CD4-positive, alpha-beta T cell treated with Interleukin-2 at 100 ng/mL for 4 hours (primary cell): ENCODE results near the gene NPHS1.
A peak's percentile ranks its signal among the peaks of the same experiment; 100 is the strongest.
"Not testable (repeated sequence)": the region's sequence is repeated elsewhere in the genome, so short reads cannot be mapped to it uniquely, and the experiment has no call there.

Experiments used
- DNase-seq: peaks from one replicate; pipeline ENCODE4 v3.0.0-alpha.2; 2020; ENCODE audit warnings: low spot score

NPHS1 gene, protein sequence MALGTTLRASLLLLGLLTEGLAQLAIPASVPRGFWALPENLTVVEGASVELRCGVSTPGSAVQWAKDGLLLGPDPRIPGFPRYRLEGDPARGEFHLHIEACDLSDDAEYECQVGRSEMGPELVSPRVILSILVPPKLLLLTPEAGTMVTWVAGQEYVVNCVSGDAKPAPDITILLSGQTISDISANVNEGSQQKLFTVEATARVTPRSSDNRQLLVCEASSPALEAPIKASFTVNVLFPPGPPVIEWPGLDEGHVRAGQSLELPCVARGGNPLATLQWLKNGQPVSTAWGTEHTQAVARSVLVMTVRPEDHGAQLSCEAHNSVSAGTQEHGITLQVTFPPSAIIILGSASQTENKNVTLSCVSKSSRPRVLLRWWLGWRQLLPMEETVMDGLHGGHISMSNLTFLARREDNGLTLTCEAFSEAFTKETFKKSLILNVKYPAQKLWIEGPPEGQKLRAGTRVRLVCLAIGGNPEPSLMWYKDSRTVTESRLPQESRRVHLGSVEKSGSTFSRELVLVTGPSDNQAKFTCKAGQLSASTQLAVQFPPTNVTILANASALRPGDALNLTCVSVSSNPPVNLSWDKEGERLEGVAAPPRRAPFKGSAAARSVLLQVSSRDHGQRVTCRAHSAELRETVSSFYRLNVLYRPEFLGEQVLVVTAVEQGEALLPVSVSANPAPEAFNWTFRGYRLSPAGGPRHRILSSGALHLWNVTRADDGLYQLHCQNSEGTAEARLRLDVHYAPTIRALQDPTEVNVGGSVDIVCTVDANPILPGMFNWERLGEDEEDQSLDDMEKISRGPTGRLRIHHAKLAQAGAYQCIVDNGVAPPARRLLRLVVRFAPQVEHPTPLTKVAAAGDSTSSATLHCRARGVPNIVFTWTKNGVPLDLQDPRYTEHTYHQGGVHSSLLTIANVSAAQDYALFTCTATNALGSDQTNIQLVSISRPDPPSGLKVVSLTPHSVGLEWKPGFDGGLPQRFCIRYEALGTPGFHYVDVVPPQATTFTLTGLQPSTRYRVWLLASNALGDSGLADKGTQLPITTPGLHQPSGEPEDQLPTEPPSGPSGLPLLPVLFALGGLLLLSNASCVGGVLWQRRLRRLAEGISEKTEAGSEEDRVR (N-terminal part only)

DNA sequence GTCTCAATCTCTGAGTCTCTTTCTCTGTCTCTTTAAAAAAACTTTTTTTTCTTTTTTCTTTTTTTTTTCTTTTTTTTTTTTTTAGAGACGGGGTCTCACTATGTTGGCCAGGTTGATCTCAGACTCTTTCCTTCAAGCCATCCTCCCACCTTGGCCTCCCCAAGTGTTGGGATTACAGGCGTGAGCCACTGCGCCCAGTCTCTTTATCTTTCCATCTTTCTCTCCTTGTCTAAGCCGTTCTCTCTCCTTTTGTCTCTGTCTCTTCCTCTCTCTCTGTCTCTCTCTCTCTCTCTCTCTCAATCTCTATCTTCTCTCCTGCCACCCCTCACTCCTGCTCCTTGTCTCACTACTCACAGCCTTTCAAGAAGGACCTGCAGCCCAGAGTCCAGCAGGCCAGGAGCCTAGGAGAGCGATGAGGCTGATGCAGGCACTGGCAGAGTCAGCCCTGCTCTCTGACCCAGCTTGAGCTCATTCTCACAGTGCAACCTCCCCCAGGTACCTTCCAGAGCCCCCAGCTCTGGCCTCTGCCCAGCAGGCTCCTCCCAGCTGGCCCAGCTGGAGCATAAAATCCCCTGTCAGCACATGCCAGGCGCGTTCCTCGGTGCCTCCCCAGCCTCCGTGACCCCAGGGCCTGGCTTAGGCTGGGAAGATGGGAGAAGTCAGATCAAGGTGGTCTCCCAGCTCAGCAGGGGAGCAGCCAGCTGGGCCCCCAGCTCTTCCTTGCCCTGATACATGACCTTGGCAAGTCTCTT, at the start of gene NPHS1:
Gene NPHS1 (minus strand): TSS at position 476 of the 752 bp plus-strand sequence. CDS start 667 bp downstream, outside the sequence.
- no peak for DNase-seq

DNA sequence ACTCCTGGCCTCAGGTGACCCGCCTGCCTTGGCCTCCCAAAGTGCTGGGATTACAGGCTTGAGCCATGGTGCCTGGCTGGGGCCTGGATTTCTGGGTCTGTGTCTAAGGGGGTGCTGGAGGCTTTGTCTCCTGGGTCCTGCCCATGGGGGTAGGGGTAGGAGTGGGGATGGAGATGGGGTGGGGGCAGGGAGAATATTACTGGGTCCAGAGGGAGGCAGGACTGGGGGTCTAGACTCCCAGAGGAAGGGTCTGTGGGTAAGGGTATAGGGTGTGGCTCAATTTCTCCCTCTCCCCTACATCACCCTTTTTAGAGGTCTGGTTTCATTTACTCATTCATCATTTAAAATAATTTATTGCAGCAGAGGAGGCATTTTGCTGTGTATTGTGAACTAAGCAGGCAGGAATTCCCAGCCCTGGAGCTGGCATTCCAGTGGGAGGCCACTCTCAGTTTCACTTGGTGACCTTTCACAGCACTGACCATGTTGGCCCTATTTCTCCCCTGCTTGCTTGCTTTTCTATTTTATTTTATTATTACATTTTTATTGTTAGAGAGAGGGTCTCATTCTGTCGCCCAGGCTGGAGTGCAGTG, 48.8 kb upstream of the NPHS1 start:
- DNase-seq: no peak

DNA sequence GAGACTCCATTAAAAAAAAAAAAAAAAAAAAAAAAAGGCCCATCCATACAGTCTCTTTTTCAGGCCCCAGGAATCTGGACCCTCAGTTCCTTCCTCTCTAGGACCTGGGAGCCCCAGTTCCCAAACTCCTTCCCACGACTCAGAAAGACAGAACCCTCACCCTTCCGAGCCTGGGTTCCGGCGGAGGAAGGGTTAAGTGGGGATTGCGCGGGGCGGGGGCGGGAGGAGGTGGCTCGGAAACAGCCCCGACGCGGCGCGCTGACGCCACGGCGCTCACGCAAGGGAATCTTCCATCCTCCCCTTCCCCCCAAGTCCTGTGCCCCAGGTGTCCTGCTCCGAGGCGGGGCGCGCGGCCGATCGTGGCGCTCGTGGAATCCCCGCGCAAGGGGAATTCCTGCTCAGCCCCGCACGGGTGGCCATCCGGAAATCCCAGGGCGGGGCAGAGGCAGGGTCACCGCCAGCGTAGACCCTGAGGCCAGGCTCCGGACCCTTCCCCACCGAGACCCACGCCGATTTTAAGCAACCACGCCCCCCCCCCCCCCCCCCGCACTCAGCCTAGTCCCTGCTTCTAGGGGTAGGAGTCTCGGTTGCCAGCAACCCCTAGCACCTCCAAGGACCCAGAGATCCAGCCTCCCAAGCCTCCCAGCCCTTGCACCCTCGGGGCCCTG, 47.4 kb upstream of the NPHS1 start:
- DNase-seq: peak; percentile 84

DNA sequence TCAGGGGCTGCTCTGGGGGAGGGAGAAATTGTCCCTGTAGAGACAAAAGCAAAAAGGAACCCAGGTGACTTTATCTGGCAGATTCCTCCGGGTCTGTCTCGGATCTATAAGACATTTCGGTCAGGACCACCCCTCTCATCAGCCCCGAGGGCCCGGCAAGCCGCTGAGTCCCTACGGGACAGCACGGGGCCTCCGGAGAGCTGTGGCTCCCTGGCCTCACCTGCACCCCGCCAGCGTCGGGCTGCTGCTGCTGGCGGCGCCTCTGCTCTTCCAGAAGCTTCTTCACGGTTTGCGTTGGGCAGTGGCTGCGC, 46.1 kb upstream of the NPHS1 start:
- DNase-seq: no peak

DNA sequence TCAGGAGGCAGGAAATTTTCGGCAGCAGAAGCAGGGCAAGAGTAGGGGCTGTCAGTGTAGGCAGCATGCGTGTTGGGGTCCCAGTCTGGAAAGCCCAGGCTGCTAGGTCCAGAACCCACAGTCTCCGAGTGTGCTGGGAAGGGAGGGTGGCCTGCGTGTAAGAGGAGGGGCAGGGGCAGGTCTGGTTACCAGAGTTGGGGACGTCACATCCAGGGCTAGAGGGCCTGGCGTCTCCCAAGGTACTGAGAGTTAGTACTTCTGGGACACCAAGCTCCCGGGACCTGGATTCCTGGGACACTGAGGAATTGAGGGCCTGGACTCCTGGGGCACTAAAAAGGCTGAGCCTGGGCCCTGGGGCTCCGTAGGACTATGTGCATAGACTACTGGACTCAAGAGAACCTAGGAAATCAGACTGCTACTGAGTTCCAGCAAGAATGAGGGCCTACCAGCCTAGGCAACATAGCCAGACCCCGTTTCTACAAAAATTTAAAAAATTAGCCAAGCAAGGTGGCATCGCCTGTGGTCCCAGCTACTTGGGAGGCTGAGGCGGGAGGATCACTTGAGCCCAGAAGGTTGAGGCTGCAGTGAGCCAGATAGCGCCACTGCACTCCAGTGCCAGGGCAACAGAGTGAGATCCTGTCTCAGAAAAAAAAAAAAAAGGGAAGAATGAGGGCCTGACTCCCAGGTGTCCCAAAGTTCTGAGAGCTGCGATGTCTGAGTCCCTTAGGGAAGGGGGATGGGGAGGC, 45.6 kb upstream of the NPHS1 start:
- no peak for DNase-seq

DNA sequence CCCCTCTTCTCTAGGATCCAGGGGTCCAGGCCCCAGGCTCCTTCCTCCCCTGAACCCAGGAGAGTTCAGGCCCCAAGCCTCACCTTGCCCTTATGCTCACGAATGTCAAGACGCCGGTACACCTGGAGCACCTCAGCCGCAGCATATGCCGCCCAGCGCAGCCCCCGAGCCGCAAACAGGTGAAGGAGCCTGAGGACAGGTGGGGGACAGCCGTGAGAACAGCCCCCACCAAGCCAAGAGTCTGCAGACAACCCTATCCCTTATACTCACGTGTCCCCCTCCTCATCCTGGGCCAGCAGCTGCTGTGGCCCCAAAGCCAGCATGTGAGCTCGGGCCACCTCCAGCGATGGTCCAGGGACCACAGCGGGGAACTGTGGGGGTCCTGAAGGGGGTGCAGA, 44.3 kb upstream of the NPHS1 start:
- DNase-seq: no peak

DNA sequence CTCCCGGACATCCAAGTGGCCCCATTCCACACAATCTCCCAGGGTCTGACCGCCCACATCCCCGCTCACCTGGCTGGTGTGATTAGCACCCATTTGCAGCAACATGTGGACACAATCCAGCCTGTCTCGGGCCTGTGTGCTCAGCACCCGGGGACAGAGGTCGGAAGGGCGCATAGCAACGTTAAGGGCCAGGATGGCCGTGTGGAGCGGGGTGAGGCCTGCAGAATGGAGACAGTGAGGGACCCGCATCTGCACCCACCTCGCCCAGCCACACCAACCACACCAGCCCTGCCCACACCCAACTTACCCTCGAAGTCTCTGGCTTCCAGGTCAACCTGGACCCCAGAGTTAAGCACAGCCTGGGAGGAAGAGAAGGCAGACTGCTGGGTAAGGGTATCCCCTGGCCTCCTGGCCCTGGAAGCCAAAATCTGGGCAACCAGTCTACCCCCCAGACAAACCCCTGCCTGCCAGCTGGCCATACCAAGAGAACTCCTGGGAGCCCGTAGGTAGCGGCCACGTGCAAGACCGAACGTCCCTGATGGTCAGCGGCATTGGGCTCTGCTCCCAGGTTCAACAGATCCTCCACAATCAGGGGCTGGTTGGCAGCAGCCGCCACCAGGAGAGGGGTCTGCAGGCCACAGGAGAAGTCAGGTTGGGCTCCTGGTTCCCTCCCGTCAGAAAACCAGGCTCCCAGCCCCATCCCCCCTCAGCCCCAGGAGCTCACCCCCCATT, 43.8 kb upstream of the NPHS1 start:
- DNase-seq: no peak

DNA sequence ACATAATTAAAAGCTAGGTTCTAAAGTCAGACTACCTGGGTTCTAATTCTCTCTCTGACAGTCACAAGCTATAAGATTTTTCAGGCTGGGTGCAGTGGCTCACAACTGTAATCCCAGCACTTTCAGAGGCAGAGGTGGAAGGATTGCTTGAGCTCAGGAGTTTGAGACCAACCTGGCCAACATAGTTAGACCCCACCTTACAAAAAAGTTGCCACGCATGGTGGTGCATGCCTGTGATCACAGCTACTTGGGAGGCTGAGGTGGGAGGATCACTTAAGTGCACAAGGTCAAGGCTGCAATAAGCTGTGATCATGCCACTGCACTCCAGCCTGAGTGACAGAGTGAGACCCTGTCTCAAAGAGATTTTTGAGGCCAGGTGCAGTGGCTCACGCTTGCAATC, 42.0 kb upstream of the NPHS1 start:
- DNase-seq: no peak

DNA sequence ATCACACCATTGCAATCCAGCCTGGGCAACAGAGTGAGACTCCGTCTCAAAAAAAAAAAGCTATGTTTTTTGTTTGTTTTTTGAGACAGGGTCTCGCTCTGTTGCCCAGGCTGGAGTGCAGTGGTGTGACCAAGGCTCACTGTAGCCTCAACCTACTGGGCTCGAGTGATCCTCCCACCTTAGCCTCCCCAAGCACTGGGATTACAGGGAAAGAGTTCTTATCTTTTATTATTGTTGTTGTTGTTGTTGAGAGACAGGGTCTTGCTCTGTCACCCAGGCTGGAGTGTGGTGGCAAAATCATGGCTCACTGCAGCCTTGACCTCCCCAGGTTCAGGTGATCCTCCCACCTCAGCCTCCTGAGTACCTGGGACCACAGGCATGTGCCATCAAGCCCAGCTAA, 39.5 kb upstream of the NPHS1 start:
- DNase-seq: not testable (repeated sequence)

DNA sequence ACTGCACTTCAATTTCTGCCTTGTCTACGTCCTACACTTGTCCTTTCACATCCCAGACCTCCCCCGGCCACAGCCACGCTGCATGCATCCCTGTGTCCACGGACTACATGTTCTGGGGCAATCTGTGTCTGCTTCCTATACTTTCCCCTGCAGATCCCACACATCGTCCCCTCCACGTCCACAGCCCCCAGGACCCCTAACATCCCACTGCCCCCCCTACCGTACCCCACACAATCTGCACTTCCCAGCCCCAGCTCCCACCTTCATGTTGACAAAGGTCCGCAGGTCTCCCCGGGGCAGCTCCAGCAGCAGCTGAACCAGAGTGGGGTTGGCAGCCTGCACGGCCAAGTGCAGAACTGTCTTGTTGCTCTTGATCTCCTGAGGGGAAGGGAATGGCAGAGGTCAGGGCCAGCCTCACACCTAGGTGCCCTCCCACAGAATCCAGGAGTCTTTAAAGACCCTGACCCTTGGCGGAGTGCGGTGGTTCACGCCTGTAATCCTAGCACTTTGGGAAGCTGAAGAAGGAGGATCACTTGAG, 37.9 kb upstream of the NPHS1 start:
- DNase-seq: no peak

DNA sequence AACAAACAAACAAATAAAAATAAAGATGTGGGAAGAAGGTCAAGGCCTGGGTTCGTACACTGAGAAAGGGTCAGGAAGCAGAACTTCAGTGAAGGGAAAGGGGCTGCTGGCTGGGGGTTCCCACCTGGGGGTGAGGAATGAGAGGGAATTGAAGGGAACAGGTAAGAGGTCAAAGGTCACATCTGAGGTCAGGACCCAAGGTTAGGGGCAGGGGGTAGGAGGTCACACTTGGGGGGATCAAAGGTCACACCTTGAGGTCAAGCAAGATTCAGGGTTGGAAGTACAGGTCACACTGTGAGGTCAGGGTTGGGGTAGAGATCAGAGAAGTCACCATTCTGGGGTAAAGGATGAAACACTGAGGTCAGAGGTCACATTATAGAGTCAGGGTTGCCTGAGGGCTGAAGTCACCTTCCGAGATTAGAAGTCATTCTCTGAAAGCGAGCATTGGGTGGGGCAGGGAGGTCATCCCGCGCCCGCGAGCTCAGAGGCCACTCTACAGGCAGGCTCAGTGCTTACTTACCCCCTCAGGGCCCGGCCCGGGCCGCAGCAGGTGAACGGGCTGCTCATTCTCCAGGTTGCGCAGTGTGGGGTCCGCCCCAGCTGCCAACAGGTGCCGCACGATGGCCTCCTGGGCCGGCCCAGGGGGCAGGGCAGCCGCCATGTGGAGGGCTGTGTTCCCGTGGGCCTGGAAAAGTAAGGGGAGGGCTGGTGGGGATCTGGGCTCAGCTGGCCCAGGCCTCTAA, 37.2 kb upstream of the NPHS1 start:
- DNase-seq: no peak

DNA sequence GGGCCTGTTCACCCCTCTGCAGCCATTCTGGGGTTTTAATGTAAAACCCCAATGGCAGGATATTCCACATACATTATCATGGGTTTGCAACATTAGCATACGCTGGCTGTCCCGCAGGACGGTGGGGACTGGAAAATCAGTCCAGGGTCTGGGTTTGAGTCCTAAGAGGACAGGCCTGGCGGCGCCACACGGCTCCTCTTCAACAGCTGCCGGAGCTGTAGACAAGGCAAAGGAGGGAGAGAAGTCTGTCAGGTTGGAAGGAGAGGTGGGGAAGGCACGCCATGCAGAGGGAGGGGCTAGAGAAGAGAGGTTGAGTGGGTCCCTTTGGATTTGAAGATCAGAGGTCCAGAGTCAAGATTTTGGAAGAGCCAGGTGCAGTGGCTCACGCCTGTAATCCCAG, 36.1 kb upstream of the NPHS1 start:
- DNase-seq: no peak

DNA sequence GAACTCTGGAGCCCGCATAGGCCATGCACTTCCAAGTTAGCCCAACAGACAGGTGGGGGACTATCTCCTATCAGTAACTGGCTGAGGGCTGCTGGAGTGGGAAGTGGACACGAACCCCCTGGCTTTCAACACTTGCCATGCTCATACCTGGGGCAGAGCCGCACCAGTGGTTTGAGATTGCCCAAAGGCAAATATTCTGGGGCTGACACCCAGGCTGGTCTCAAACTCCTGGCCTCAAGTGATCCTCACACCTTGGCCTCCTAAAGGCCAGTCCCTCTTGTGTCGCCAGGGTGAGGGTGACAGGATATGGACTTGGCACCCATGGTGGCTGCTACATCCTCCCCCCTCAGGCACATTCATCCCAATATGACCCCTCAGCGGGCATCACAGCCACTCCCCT, 34.9 kb upstream of the NPHS1 start:
- no peak for DNase-seq

DNA sequence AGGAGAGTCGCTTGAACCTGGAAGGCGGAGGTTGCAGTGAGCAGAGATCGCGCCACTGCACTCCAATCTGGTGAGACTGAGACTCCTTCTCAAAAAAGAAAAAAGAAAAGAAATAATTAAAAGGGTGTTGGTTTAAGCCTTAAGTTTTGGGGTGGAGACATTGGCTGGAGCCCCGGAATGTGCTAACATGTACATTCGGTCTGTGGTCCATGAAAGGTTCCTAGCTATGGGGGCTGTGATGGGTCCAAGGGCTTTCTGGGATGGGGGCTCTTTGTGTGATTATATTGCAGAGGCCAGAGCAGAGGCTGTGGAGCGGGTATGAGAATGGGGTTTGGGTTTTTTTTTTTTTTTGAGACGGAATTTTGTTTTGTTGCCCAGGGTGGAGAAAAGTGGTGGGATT, 33.6 kb upstream of the NPHS1 start:
- DNase-seq: no peak

DNA sequence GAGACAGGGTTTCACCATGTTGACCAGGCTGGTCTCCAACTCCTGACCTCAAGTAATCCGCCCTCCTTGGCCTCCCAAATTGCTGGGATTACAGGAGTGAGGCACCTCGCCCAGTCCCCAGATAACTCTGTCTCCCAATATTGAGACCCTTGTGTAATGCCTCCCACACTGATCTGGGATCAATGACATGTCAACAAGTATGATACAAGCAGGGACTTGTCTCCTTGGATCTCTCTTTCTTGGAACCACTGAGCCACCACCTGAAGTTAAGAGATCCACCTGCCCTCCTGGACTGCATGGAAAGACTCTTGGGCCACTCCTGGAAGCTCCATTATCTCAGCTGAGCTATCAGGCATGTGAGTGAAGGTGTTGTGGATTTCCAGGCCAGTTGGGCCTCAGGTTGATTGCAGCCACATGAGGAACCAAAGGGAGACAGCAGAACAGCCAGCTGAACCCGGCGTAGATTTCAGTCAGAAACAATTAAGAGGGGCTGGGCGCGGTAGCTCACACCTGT, 33.0 kb upstream of the NPHS1 start:
- DNase-seq: no peak

DNA sequence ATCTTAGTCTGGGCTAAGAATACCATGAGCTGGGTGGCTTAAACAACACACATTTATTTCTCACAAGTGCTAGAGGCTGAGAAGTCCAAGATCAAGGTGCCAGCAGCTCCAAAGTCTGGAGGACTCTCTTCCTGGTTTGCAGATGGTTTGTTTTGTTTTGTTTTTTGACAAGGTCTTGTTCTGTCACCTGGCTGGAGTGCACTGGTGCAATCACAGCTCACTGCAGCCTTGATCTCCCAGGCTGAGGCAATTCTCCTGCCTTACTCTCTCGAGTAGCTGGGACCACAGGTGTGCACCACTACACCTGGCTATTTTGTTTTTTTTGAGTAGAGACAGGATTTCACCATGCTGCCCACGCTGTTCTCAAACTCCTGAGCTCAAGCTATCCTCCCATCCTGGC, 31.6 kb upstream of the NPHS1 start:
- DNase-seq: no peak

DNA sequence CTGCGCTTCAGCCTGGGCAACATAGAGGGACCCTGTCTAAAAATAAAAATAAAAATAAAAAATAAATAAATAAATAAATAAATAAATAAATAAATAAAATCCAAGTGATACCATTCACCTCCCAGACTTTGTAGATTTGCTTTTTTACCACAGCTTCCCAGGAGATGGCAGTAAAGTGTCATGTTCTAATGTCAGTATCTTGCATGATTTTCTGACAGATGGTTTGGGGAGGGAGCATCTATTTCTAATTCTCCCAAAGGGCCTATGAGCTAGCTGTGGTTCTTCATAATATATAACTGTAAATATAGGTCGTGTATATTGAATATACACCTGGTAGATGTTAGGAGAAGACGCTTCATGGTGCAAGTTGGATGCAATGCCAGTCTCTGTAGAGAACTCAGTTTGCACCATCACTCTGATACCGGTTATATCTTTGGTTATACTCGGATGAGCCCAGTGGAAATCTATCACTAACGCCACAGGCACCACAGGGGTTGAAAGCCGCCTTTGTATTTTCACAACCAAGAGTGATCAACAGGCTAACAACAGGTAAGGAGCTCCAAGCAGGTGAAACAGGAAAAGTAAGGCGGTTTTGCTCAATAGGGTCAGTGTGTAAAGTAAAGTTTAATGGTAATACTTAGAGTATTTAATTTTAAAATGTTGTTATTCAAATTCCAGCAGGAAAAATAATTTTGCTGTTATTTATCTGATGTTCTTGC, 30.0 kb upstream of the NPHS1 start:
- DNase-seq: peak; percentile 80

DNA sequence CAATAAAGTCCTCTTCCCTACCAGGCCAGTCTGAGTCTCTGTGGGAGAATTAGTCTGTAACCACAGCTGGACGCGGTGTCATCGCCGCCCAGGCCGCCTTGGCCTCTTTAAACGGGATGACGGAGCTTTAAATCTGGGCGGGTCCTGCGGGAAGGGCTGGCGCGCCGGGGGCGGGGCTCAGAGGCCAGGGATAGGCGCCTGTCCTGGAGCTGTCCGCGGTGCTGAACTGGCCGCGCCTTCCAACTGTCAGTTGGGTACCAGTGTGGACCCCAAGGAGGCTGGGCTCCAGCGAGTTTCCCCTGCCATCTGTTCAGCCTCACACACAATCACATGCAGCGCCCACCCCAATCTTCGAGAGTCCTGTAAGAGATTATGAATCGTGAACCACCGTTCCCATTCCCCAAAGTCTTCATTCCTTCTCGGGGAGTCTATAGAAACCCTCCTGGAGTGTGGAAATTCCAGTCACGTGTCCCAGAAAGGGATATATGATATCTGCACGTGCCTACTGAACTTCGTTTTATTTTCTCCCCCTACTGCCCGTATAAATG, 27.5 kb upstream of the NPHS1 start:
- peak; percentile 72 for DNase-seq
